ENCODE data around the gene NAV2. TPM values are rescaled to one million over a fixed set of nuclear protein-coding genes. Genes with fewer than 3 reads are reported as not detected.

The NAV2 gene
- total RNA-seq, 3 donors from 2014 or later = 21.9 to 65.9 (median 30.9) TPM

GRCh38 chr11:20021771-20022362 is 309.2 kb downstream of the NAV2 start:
- no peak overlapping the region for H3K4me3 ChIP-seq
- DNase-seq = no peak
- no peak for TF ChIP-seq CTCF (IDR thresholded peaks at IDR 0.05)
- H3K4me1 ChIP-seq (ENCODE audit: low read depth) = no peaks in the 10 kb centered on the region
- intact Hi-C loops (cut with DNase I, micrococcal nuclease) = no loop called here
- no peak for ATAC-seq
- H3K36me3 ChIP-seq (ENCODE audit: low read depth) = no peaks in the 10 kb centered on the region
- no peaks in the 10 kb centered on the region for H3K9me3 ChIP-seq

DNA sequence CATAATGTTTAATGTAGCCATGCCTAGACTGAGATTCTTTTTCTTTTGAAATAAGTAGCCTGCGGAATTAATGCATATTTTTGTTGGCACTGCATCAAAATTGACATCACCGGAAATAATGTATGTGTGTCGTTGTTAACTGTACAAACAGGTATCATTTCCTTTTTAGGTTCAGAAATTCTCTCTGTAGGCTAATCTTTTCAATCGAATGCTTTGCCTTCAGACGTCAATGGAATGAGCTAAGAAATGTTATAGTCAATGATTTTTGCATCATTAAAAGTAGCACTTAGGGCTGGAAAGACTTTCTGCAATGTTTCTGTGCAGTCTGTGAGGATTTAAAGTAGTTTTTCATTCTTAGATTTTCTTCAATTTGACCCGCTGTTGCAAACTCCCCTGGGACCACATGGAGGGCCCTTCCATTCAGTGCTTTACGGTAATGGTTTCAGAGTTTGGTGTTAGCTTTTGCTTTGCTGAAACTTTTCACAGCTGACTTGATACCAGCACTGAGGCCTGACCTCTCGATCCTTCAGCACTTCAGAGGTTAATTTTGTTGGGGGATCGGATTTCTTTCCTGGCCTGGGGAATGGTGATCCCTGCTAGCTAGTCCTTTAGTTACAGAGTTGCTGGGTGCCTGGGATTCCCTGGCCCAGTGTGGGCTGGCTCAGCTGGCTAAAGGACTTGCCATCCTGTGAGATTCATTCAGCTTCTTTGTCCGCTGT is 309.9 kb downstream of the NAV2 start:
- Histone ChIP-seq H3K36me3 (ENCODE audit: low read depth) (no peaks in the 10 kb centered on the region), H3K4me1 (ENCODE audit: low read depth) (no peaks in the 10 kb centered on the region), H3K4me3 (no peak overlapping the region), H3K9me3 (no peaks in the 10 kb centered on the region)
- intact Hi-C loops (cut with DNase I, micrococcal nuclease) = no loop called here
- ATAC-seq = no peak
- no peak for DNase-seq
- no peak for TF ChIP-seq CTCF (IDR thresholded peaks at IDR 0.05)

GRCh38 chr11:20023082-20023426 is 310.4 kb downstream of the NAV2 start:
- DNase-seq (no peak), ATAC-seq (no peak)
- Histone ChIP-seq H3K4me3 (no peak overlapping the region), H3K9me3 (no peaks in the 10 kb centered on the region), H3K36me3 (ENCODE audit: low read depth) (no peaks in the 10 kb centered on the region), H3K4me1 (ENCODE audit: low read depth) (no peaks in the 10 kb centered on the region)
- intact Hi-C loops (cut with DNase I, micrococcal nuclease) = no loop called here
- no peak for TF ChIP-seq CTCF (IDR thresholded peaks at IDR 0.05)

- H3K4me1 ChIP-seq (ENCODE audit: low read depth) = no peaks in the 10 kb centered on the region
- no peak for TF ChIP-seq CTCF (IDR thresholded peaks at IDR 0.05)
Observed at GRCh38 chr11:20024172-20024935, 311.7 kb downstream of the NAV2 start.

GRCh38 chr11:20025332-20025840 is 312.7 kb downstream of the NAV2 start:
- TF ChIP-seq CTCF (IDR thresholded peaks at IDR 0.05) = no peak
- H3K4me3 ChIP-seq = no peak overlapping the region
- intact Hi-C loops (cut with DNase I, micrococcal nuclease) = no loop called here
- H3K36me3 ChIP-seq (ENCODE audit: low read depth) = no peaks in the 10 kb centered on the region
- H3K4me1 ChIP-seq (ENCODE audit: low read depth) = no peaks in the 10 kb centered on the region
- DNase-seq (no peak), ATAC-seq (no peak)
- H3K9me3 ChIP-seq = no peaks in the 10 kb centered on the region

More at GRCh38 chr11:20024172-20024935, 311.7 kb downstream of the NAV2 start:
- no peak for ATAC-seq
- Histone ChIP-seq H3K4me3 (no peak overlapping the region), H3K36me3 (ENCODE audit: low read depth) (no peaks in the 10 kb centered on the region), H3K9me3 (no peaks in the 10 kb centered on the region)
- intact Hi-C loops (cut with DNase I, micrococcal nuclease) = no loop called here
- DNase-seq = no peak

Data from mucosa of descending colon (tissue), 3 donors.